Inferior parietal cortex (tissue), 1 donor: ENCODE results near the gene LANCL3.
"Not testable (repeated sequence)": the region's sequence is repeated elsewhere in the genome, so short reads cannot be mapped to it uniquely, and the experiment has no call there.

ENCODE experiments used
- DNase-seq: peaks from one replicate; pipeline ENCODE4 v3.0.0-alpha.2; 2016; ENCODE audit errors: extremely low spot score

The LANCL3 gene

GRCh38 chrX:37613933-37614332, 42.5 kb downstream of the LANCL3 start:
- no peak for DNase-seq

- DNase-seq, result no peak
Measured at GRCh38 chrX:37627602-37628001, 56.1 kb downstream of the LANCL3 start.

GRCh38 chrX:37638047-37638446, 66.6 kb downstream of the LANCL3 start:
- DNase-seq, result no peak

GRCh38 chrX:37640142-37640541, 68.7 kb downstream of the LANCL3 start:
- no peak for DNase-seq

- no peak for DNase-seq
Measured at GRCh38 chrX:37641859-37642258, 70.4 kb downstream of the LANCL3 start.

GRCh38 chrX:37644381-37645305, 73.2 kb downstream of the LANCL3 start:
- no peak for DNase-seq

- DNase-seq, result no peak
Measured at GRCh38 chrX:37646254-37646653, 74.8 kb downstream of the LANCL3 start.

- DNase-seq, result not testable (repeated sequence)
Measured at GRCh38 chrX:37650879-37651278, 79.4 kb downstream of the LANCL3 start.

- no peak for DNase-seq
Measured at GRCh38 chrX:37651921-37652452, 80.5 kb downstream of the LANCL3 start.

GRCh38 chrX:37652589-37653231, 81.2 kb downstream of the LANCL3 start:
- DNase-seq, result no peak

- no peak for DNase-seq
Measured at GRCh38 chrX:37653397-37654085, 82.1 kb downstream of the LANCL3 start.

GRCh38 chrX:37658343-37659030, 87.0 kb downstream of the LANCL3 start:
- no peak for DNase-seq

GRCh38 chrX:37659047-37659446, 87.6 kb downstream of the LANCL3 start:
- no peak for DNase-seq

- no peak for DNase-seq
Measured at GRCh38 chrX:37662181-37662580, 90.7 kb downstream of the LANCL3 start.

GRCh38 chrX:37666516-37666915, 95.1 kb downstream of the LANCL3 start:
- no peak for DNase-seq

- no peak for DNase-seq
Measured at GRCh38 chrX:37667141-37667540, 95.7 kb downstream of the LANCL3 start.

- no peak for DNase-seq
Measured at GRCh38 chrX:37672563-37672962, 101.1 kb downstream of the LANCL3 start.

GRCh38 chrX:37676811-37677210, 105.3 kb downstream of the LANCL3 start:
- no peak for DNase-seq

GRCh38 chrX:37677243-37677642, 105.8 kb downstream of the LANCL3 start:
- DNase-seq, result no peak

- DNase-seq, result no peak
Measured at GRCh38 chrX:37677765-37678164, 106.3 kb downstream of the LANCL3 start.

GRCh38 chrX:37678574-37678973, 107.1 kb downstream of the LANCL3 start:
- DNase-seq, result no peak

- no peak for DNase-seq
Measured at GRCh38 chrX:37679230-37679629, 107.8 kb downstream of the LANCL3 start.
